ENCODE measurements around the gene CD300LD.

CD300LD gene

GRCh38 chr17:74603037-74603635, 11.1 kb upstream of the CD300LD start:
- DNase-seq (ENCODE audit: low spot score), result no peak
- TF ChIP-seq, protein P1, sequence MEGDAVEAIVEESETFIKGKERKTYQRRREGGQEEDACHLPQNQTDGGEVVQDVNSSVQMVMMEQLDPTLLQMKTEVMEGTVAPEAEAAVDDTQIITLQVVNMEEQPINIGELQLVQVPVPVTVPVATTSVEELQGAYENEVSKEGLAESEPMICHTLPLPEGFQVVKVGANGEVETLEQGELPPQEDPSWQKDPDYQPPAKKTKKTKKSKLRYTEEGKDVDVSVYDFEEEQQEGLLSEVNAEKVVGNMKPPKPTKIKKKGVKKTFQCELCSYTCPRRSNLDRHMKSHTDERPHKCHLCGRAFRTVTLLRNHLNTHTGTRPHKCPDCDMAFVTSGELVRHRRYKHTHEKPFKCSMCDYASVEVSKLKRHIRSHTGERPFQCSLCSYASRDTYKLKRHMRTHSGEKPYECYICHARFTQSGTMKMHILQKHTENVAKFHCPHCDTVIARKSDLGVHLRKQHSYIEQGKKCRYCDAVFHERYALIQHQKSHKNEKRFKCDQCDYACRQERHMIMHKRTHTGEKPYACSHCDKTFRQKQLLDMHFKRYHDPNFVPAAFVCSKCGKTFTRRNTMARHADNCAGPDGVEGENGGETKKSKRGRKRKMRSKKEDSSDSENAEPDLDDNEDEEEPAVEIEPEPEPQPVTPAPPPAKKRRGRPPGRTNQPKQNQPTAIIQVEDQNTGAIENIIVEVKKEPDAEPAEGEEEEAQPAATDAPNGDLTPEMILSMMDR (IDR thresholded peaks at IDR 0.05; ENCODE audit: extremely low read depth, insufficient read depth, missing control alignments), result no peak
- in situ Hi-C loops (cut with MboI; ENCODE audit: low pct_unique_long_range_greater_than_20kb, low sequenced_read_pairs, unreplicated experiment), result no loop called here

DNA sequence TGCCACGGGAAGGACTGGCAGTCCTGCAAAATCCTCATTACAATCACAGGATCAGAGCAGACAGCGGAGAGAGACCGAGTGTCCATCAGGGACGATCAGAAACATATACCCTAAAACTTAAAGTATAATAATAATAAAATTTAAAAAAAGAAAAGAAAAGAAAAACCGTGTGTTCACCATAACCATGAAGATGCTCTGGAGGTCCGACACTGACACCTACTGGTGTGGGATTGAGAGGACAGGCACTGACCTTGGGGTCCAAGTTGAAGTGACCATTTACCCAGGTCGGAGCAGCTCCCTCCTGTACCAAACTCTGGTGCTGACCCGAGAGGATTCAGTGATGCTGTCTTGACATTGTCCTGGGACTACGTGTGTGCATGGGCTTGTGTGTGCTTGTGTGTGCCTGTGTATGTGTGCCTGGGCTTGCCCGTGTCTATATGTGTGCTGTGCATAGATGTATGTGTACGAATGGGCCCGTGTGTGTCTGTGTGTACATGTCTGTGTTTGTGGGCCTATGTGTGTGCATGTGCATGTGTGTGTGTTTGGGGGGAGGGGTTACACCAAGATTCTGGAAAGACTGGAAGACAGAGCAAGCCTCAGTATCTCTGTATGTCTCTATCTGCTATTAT, 10.0 kb upstream of the CD300LD start:
- TF ChIP-seq, protein P1 (IDR thresholded peaks at IDR 0.05; ENCODE audit: extremely low read depth, insufficient read depth, missing control alignments), result peak; percentile 76
- in situ Hi-C loops (cut with MboI; ENCODE audit: low pct_unique_long_range_greater_than_20kb, low sequenced_read_pairs, unreplicated experiment), result no loop called here
- peak; percentile 59 for DNase-seq (ENCODE audit: low spot score)

- TF ChIP-seq, protein P1 (IDR thresholded peaks at IDR 0.05; ENCODE audit: extremely low read depth, insufficient read depth, missing control alignments), result no peak
- no peak for DNase-seq (ENCODE audit: low spot score)
- in situ Hi-C loops (cut with MboI; ENCODE audit: low pct_unique_long_range_greater_than_20kb, low sequenced_read_pairs, unreplicated experiment), result no loop called here
These were observed 7.4 kb upstream of the CD300LD start for GRCh38 chr17:74599448-74599939.

DNA sequence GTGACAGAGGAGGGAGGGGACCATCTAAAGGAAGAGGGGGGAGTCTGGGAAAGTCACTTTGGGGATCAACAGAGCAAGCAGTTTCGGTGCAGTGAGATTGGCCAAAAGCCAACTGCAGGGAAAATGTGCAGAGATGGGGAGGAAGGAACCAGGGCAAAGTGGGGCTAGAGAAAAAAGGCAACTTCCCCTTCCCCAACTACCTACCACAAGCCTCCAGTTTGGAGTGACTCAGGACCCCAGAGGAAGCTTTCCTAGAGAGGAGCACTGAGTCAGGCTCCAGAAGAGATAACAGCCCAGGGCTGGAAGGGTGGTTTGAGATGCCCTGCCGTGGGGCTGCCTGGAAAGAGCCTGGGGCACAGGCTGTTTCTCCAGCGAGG, 6.9 kb upstream of the CD300LD start:
- TF ChIP-seq, protein P1 (IDR thresholded peaks at IDR 0.05; ENCODE audit: extremely low read depth, insufficient read depth, missing control alignments), result no peak
- in situ Hi-C loops (cut with MboI; ENCODE audit: low pct_unique_long_range_greater_than_20kb, low sequenced_read_pairs, unreplicated experiment), result no loop called here
- DNase-seq (ENCODE audit: low spot score), result no peak

- TF ChIP-seq, protein P1 (IDR thresholded peaks at IDR 0.05; ENCODE audit: extremely low read depth, insufficient read depth, missing control alignments), result no peak
- in situ Hi-C loops (cut with MboI; ENCODE audit: low pct_unique_long_range_greater_than_20kb, low sequenced_read_pairs, unreplicated experiment), result no loop called here
- DNase-seq (ENCODE audit: low spot score), result no peak
These were observed 6.4 kb upstream of the CD300LD start for GRCh38 chr17:74598346-74599022.

GRCh38 chr17:74597069-74597790, 5.1 kb upstream of the CD300LD start:
- no peak for DNase-seq (ENCODE audit: low spot score)
- in situ Hi-C loops (cut with MboI; ENCODE audit: low pct_unique_long_range_greater_than_20kb, low sequenced_read_pairs, unreplicated experiment), result no loop called here
- TF ChIP-seq, protein P1 (IDR thresholded peaks at IDR 0.05; ENCODE audit: extremely low read depth, insufficient read depth, missing control alignments), result no peak
